CD14-positive monocyte (primary cell): Measurements from ENCODE around the gene TAF12. TPM values are rescaled to one million over a fixed set of nuclear protein-coding genes. Genes with fewer than 3 reads are reported as not detected.

ENCODE experiments used
- DNase-seq, 3 donors: peaks; one replicate each; pipeline ENCODE4 v3.0.0-alpha.2; 2011 to 2022
- H2AFZ ChIP-seq: 2 replicates; pipeline ENCODE4 v1.6.0; 2012; ENCODE audit warnings: mild to moderate bottlenecking, low read depth, low read length, inconsistent platforms; ENCODE audit not compliant: insufficient read depth, poor library complexity, severe bottlenecking
- H3K27ac ChIP-seq, 2 donors: 1 replicate in 1 of 2; 2 replicates in 1 of 2; pipeline ENCODE4 v1.5.1; 2012 to 2013; ENCODE audit warnings: low read length in 2 of 2, control low read depth in 1 of 2, inconsistent platforms in 1 of 2, low read depth in 1 of 2, mild to moderate bottlenecking in 1 of 2
- H3K27me3 ChIP-seq, 2 donors: one replicate each; pipeline versions ENCODE4 v1.6.0 to v1.6.1; 2011 to 2013; ENCODE audit warnings: low read length in 2 of 2; ENCODE audit not compliant: control insufficient read depth in 2 of 2, insufficient read depth in 2 of 2
- H3K36me3 ChIP-seq, 2 donors: replicated peaks in 1 of 2; 1 replicate in 1 of 2; 2 replicates in 1 of 2; pipeline versions ENCODE4 v1.5.1 to v1.6.1; 2012 to 2013; ENCODE audit warnings: low read length in 2 of 2, control low read depth in 1 of 2, inconsistent platforms in 1 of 2, mild to moderate bottlenecking in 1 of 2; ENCODE audit not compliant: insufficient read depth in 2 of 2, control insufficient read depth in 1 of 2
- H3K4me1 ChIP-seq, 2 donors: 1 replicate in 1 of 2; 2 replicates in 1 of 2; pipeline versions ENCODE4 v1.5.1 to v1.6.1; 2012 to 2013; ENCODE audit warnings: low read length in 2 of 2, control low read depth in 1 of 2, inconsistent platforms in 1 of 2, mild to moderate bottlenecking in 1 of 2, moderate library complexity in 1 of 2; ENCODE audit not compliant: insufficient read depth in 2 of 2, control insufficient read depth in 1 of 2
- H3K4me2 ChIP-seq: replicated peaks from 2 replicates; pipeline ENCODE3; 2012; ENCODE audit warnings: low read length, moderate library complexity, mild to moderate bottlenecking; ENCODE audit not compliant: poor library complexity, severe bottlenecking; ENCODE audit errors: extremely low read depth
- H3K4me3 ChIP-seq, 3 experiments: fragments of 200-600 bp in 1 of 3; sonication (generic) in 1 of 3; replicated peaks in 1 of 3; 1 replicate in 2 of 3; 2 replicates in 1 of 3; pipeline ENCODE4 v1.5.1; 2011 to 2013; ENCODE audit warnings: low read length in 3 of 3, mild to moderate bottlenecking in 3 of 3, control low read depth in 2 of 3, low read depth in 2 of 3, inconsistent platforms in 1 of 3, moderate library complexity in 1 of 3
- H3K79me2 ChIP-seq: 2 replicates; pipeline ENCODE4 v1.6.0; 2012; ENCODE audit warnings: mild to moderate bottlenecking, control low read depth, inconsistent platforms, low read length, moderate library complexity; ENCODE audit not compliant: insufficient read depth
- H3K9ac ChIP-seq: 2 replicates; pipeline ENCODE4 v1.6.0; 2017; ENCODE audit warnings: low read length, mild to moderate bottlenecking; ENCODE audit not compliant: insufficient read depth, poor library complexity, severe bottlenecking
- H3K9me3 ChIP-seq, 2 donors: replicated peaks in 1 of 2; 1 replicate in 1 of 2; 2 replicates in 1 of 2; pipeline versions ENCODE4 v1.5.1 to v1.6.1; 2012 to 2013; ENCODE audit warnings: low read length in 2 of 2, control low read depth in 1 of 2; ENCODE audit not compliant: control insufficient read depth in 1 of 2, insufficient read depth in 1 of 2
- H4K20me1 ChIP-seq: 2 replicates; pipeline ENCODE4 v1.6.0; 2012; ENCODE audit warnings: mild to moderate bottlenecking, low read length, control low read depth, moderate library complexity; ENCODE audit not compliant: insufficient read depth
- H3K27ac Mint-ChIP-seq, 7 donors: one replicate each; pipeline ENCODE4 v1.8.0; 2020; ENCODE audit warnings: mild to moderate bottlenecking in 7 of 7, mixed read lengths in 7 of 7, moderate library complexity in 6 of 7, inconsistent platforms in 2 of 7
- H3K27me3 Mint-ChIP-seq, 3 donors: one replicate each; pipeline ENCODE4 v1.8.0; 2021 to 2022; ENCODE audit warnings: low read depth in 3 of 3, mild to moderate bottlenecking in 3 of 3, mixed read lengths in 3 of 3, moderate library complexity in 3 of 3, inconsistent platforms in 1 of 3
- H3K36me3 Mint-ChIP-seq, 2 donors: one replicate each; pipeline ENCODE4 v1.8.0; 2020; ENCODE audit warnings: mixed read lengths in 2 of 2, inconsistent platforms in 1 of 2, mild to moderate bottlenecking in 1 of 2
- H3K4me1 Mint-ChIP-seq: one replicate; pipeline ENCODE4 v1.8.0; 2020; ENCODE audit warnings: mild to moderate bottlenecking, mixed read lengths
- H3K4me3 Mint-ChIP-seq, 2 donors: one replicate each; pipeline ENCODE4 v1.8.0; 2020; ENCODE audit warnings: mild to moderate bottlenecking in 2 of 2, mixed read lengths in 2 of 2, moderate library complexity in 1 of 2
- H3K9me3 Mint-ChIP-seq, 7 donors: one replicate each; pipeline ENCODE4 v1.8.0; 2020 to 2022; ENCODE audit warnings: mixed read lengths in 7 of 7, mild to moderate bottlenecking in 6 of 7, moderate library complexity in 6 of 7, inconsistent platforms in 2 of 7
- CTCF ChIP-seq: fragments of 200-600 bp; IDR thresholded peaks from one replicate; pipeline ENCODE4 v1.8.0; 2022; ENCODE audit warnings: antibody characterized with exemption, mild to moderate bottlenecking
- WGBS: methylation state at CpG from one replicate; pipeline ENCODE4 v1.1.5; 2013; ENCODE audit warnings: missing lambda C conversion rate; ENCODE audit not compliant: insufficient coverage; 5-methylcytosine and 5-hydroxymethylcytosine counted together
- intact Hi-C, 2 donors: fragments of 100-400 bp; cut with micrococcal nuclease; formaldehyde crosslinking; loops; one replicate each; pipeline versions ENCODE4 v1.15.0 to v1.15.1; 2023
- polyA plus RNA-seq, 3 donors: library from polyadenylated mRNA; depleted of rRNA in 1 of 3; unstranded in 2 of 3; stranded (reverse) in 1 of 3; fragments of 300-500 nt in 2 of 3; fragments of >200 nt in 1 of 3; fragmentation: Illumina TruSeq in 2 of 3; gene quantifications; 1 replicate in 2 of 3; 2 replicates in 1 of 3; pipeline ENCODE4 v1.2.3, GENCODE V29; 2012 to 2021

Gene TAF12
- polyA plus RNA-seq, 3 donors = 36.7 to 53.7 (median 53.7) TPM

GRCh38 chr1:28640766-28641165 is 2.1 kb downstream of the TAF12 start:
- Mint-ChIP-seq H3K4me1 (peaks cover 33% of the 10 kb centered on the region), H3K27me3 (peaks cover 0 to 2% (median 0%) of the 10 kb centered on the region in 3 donors), H3K27ac (no peak overlapping the region), H3K9me3 (peaks cover 0 to 2% (median 0%) of the 10 kb centered on the region in 7 donors), H3K4me3 (no peak overlapping the region), H3K36me3 (peaks cover 2 to 10% of the 10 kb centered on the region in 2 donors)
- Histone ChIP-seq H3K9me3 (no peaks in the 10 kb centered on the region), H3K4me1 (peaks cover 30 to 33% of the 10 kb centered on the region in 2 donors), H2AFZ (no peak overlapping the region), H3K27ac (no peak overlapping the region), H3K9ac (no peak overlapping the region), H3K79me2 (peaks cover 48% of the 10 kb centered on the region), H3K4me2 (no peak overlapping the region), H4K20me1 (peaks cover 8% of the 10 kb centered on the region), H3K4me3 (no peak overlapping the region), H3K27me3 (no peaks in the 10 kb centered on the region), H3K36me3 (no peaks in the 10 kb centered on the region)
- no CpG with 5 or more reads among the region's 1 CpG for WGBS
- no peak for DNase-seq
- TF ChIP-seq CTCF = peak; percentile 20
- intact Hi-C loops = loop anchor here (5.0 to 10.0 kb wide), 5 partner anchors 58 to 544 kb away; partner anchors contain the start of genes SRSF4 (in 1 of the 2) and YTHDF2 (in 1 of the 2)

GRCh38 chr1:28632560-28632959 is 10.3 kb downstream of the TAF12 start:
- WGBS = 100% methylated on average over 3 of the region's 4 CpGs
- Mint-ChIP-seq H3K4me1 (peaks cover 4% of the 10 kb centered on the region), H3K36me3 (peaks cover 3 to 7% of the 10 kb centered on the region in 2 donors), H3K9me3 (peaks cover 0 to 2% (median 0%) of the 10 kb centered on the region in 7 donors), H3K4me3 (no peak overlapping the region), H3K27me3 (no peaks in the 10 kb centered on the region), H3K27ac (peak overlapping the region in 1 of 7 donors; percentile 46)
- no peak for TF ChIP-seq CTCF
- no peak for DNase-seq
- peaks cover 9% of the 10 kb centered on the region for H4K20me1 ChIP-seq
- intact Hi-C loops = no loop called here
- H2AFZ ChIP-seq = no peak overlapping the region
- no peaks in the 10 kb centered on the region for H3K9me3 ChIP-seq
- H3K36me3 ChIP-seq = no peaks in the 10 kb centered on the region
- H3K27ac ChIP-seq = no peak overlapping the region
- no peak overlapping the region for H3K9ac ChIP-seq
- no peaks in the 10 kb centered on the region for H3K27me3 ChIP-seq
- peaks cover 21% of the 10 kb centered on the region for H3K79me2 ChIP-seq
- no peak overlapping the region for H3K4me2 ChIP-seq
- H3K4me3 ChIP-seq = no peak overlapping the region
- no peaks in the 10 kb centered on the region for H3K4me1 ChIP-seq
